Heart right ventricle (tissue), 16 donors: ENCODE data around the gene GPHA2. TPM values are rescaled to one million over a fixed set of nuclear protein-coding genes. Genes with fewer than 3 reads are reported as not detected.

Experiments used
- ATAC-seq, 8 donors: fragments of 200-7000 bp; cut with Tn5 transposase; one replicate each; pipeline ENCODE4 v1.9.1; 2020; ENCODE audit warnings: mild to moderate bottlenecking in 8 of 8, moderate library complexity in 8 of 8, moderate number of reproducible peaks in 1 of 8
- DNase-seq, 2 donors: peaks; one replicate each; pipeline ENCODE4 v3.0.0-alpha.2; 2020
- H3K27ac ChIP-seq, 10 donors: fragments of 200-600 bp; sonication (generic) in 2 of 10; one replicate each; pipeline versions ENCODE4 v1.5.0 to v1.8.0; 2020 to 2022; ENCODE audit warnings: mild to moderate bottlenecking in 3 of 10
- H3K27me3 ChIP-seq, 7 donors: fragments of 200-600 bp; one replicate each; pipeline ENCODE4 v1.8.0; 2021 to 2022; ENCODE audit warnings: mild to moderate bottlenecking in 2 of 7
- H3K36me3 ChIP-seq, 9 donors: fragments of 200-600 bp; sonication (generic) in 1 of 9; one replicate each; pipeline versions ENCODE4 v1.5.0 to v1.8.0; 2020 to 2022; ENCODE audit warnings: mild to moderate bottlenecking in 2 of 9
- H3K4me1 ChIP-seq, 9 donors: fragments of 200-600 bp; sonication (generic) in 1 of 9; one replicate each; pipeline versions ENCODE4 v1.5.0 to v1.8.0; 2020 to 2022; ENCODE audit warnings: mild to moderate bottlenecking in 4 of 9
- H3K4me3 ChIP-seq, 10 donors: fragments of 200-600 bp; sonication (generic) in 2 of 10; one replicate each; pipeline versions ENCODE4 v1.5.0 to v1.8.0; 2020 to 2022; ENCODE audit warnings: mild to moderate bottlenecking in 7 of 10, moderate library complexity in 2 of 10
- H3K9me3 ChIP-seq, 11 donors: fragments of 200-600 bp in 10 of 11; sonication (generic) in 2 of 11; one replicate each; pipeline versions ENCODE4 v1.5.0 to v1.8.0; 2013 to 2022; ENCODE audit warnings: mild to moderate bottlenecking in 2 of 11, control low read depth in 1 of 11, moderate library complexity in 1 of 11
- WGBS, 2 donors: extraction: QIAGEN DNeasy Blood & Tissue Kit; methylation state at CpG; one replicate each; pipeline ENCODE4 v1.1.7; 2013; ENCODE audit warnings: inconsistent platforms in 1 of 2; 5-methylcytosine and 5-hydroxymethylcytosine counted together
- intact Hi-C, 10 donors: fragments of 100-400 bp; cut with DNase I; formaldehyde crosslinking; loops; one replicate each; pipeline versions ENCODE4 v1.11.1 to v1.14.2; 2022
- polyA plus RNA-seq, 2 donors: library from polyadenylated mRNA; stranded (reverse); fragments of 200-250 nt; gene quantifications; one replicate each; pipeline ENCODE4 v1.2.3, GENCODE V29; 2013
- total RNA-seq, 10 donors: library from RNA; stranded (reverse); fragmentation: NEBNext Ultra II Directional in 3 of 10; extraction: Animal tissue kit (Norgen Biotek cat#: 25700) in 3 of 10; gene quantifications; one replicate each; pipeline versions ENCODE4 v1.2.1 to v1.2.4, GENCODE V29; 2021 to 2023
- TF ChIP-seq, protein P1 (sequence below), 9 donors: fragments of 200-600 bp; sonication (generic) in 2 of 9; IDR thresholded peaks; one replicate each; pipeline versions ENCODE4 v1.5.0 to v1.8.0; 2021 to 2022; ENCODE audit warnings: antibody characterized with exemption in 9 of 9, mild to moderate bottlenecking in 5 of 9, moderate library complexity in 1 of 9
- donor health status: Arrhythmogenic right ventricular cardiomyopathy.
- donor health status: ischemic (EF 13 %, LVEDD 7.1; RV severe dilation, severe dysfunction).
- donor health status: healthy with polysubstance abuse.
- donor health status: DM: no; HTN: yes; CAD: no.
- donor health status: DM: no; HTN: no; CAD: no.
- donor health status: ischemic (EF 25% LVEDD 6.9; RV normal size, moderate dysfunction).
- donor health status: ischemic (EF 25% LVEDD 5.7; RV mildly dilated, moderate dysfunction).
- donor health status: healthy.
- donor health status: DM: yes; HTN: yes; CAD: no.
- donor health status: Ischemic cardiomyopathy.
- donor health status: ischemic (EF 35%, LVEDD 5.7; RV mildly dilated, moderate dysfunction).
- donor health status: nonischemic (EF 11% LVEDD 7.7; RV severe dilation, severe dysfunction).
- donor health status: DM: yes; HTN: yes; CAD: no.
- donor health status: PGD.
- donor health status: ischemic (EF 29% LVEDD 5.4; RV normal size, mild dysfunction).
- donor health status: nonischemic (EF 23%, LVEDD 6.1; RV moderate dilation, normal function).

The GPHA2 gene
- total and polyA plus RNA-seq, 12 donors, result not detected

DNA sequence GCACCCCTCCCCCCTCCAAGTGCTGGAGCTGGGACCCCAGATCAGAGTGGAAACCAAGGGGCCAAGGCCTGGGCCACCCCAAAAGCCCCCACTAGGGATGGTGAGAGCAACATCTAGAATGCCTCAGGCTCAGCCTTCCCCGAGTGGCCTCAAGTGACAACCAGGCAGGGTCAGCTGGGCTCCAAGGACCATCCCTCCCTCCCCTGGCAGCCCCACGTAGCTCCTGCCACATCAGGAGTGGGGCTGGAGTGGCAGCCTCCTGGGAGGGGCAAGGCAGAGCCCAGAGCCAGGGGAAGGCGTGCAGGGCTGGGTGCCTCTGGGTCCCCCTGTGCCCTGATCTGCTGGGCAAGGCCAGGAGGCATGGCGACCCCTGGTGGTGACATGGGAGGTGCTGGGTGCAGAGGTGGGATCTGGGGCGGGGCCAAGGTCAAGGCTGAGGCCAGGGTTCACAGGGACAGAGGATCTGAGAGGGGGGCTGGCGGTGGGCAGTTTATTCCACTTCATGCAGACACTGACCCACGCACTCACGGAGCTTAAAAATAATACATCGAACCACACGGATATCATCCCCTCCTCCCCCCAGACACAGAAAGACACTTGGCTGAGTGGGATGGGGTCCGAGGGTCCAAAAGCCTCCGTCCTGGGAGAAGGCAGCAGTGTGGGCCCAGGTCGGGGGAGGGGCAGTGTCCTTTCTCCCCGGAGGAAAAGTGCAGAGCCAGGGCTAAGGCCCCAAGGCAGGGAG is 41.5 kb downstream of the GPHA2 start:
- intact Hi-C loops, result loop anchor here in 9 of 10 donors (1.0 to 10.0 kb wide), 4 partner anchors 47 to 109 kb away; no protein-coding TSS in a partner anchor
- Histone ChIP-seq H3K4me1 (peaks cover 10 to 40% (median 26%) of the 10 kb centered on the region in 9 donors), H3K27me3 (no peaks in the 10 kb centered on the region), H3K36me3 (peaks cover 0 to 49% (median 18%) of the 10 kb centered on the region in 9 donors), H3K4me3 (no peak overlapping the region), H3K9me3 (no peaks in the 10 kb centered on the region), H3K27ac (peak overlapping the region in 7 of 10 donors; percentile 3 to 77 (median 68))
- peak; percentile 88 to 92 for DNase-seq
- ATAC-seq, result peak; percentile 81 to 89 (median 86)
- WGBS, 2 donors, result 31 to 32% methylated on average over 14 of the region's 14 CpGs
- TF ChIP-seq, protein P1, sequence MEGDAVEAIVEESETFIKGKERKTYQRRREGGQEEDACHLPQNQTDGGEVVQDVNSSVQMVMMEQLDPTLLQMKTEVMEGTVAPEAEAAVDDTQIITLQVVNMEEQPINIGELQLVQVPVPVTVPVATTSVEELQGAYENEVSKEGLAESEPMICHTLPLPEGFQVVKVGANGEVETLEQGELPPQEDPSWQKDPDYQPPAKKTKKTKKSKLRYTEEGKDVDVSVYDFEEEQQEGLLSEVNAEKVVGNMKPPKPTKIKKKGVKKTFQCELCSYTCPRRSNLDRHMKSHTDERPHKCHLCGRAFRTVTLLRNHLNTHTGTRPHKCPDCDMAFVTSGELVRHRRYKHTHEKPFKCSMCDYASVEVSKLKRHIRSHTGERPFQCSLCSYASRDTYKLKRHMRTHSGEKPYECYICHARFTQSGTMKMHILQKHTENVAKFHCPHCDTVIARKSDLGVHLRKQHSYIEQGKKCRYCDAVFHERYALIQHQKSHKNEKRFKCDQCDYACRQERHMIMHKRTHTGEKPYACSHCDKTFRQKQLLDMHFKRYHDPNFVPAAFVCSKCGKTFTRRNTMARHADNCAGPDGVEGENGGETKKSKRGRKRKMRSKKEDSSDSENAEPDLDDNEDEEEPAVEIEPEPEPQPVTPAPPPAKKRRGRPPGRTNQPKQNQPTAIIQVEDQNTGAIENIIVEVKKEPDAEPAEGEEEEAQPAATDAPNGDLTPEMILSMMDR (IDR thresholded peaks at IDR 0.05), result peak; percentile 81 to 97 (median 91)

DNA sequence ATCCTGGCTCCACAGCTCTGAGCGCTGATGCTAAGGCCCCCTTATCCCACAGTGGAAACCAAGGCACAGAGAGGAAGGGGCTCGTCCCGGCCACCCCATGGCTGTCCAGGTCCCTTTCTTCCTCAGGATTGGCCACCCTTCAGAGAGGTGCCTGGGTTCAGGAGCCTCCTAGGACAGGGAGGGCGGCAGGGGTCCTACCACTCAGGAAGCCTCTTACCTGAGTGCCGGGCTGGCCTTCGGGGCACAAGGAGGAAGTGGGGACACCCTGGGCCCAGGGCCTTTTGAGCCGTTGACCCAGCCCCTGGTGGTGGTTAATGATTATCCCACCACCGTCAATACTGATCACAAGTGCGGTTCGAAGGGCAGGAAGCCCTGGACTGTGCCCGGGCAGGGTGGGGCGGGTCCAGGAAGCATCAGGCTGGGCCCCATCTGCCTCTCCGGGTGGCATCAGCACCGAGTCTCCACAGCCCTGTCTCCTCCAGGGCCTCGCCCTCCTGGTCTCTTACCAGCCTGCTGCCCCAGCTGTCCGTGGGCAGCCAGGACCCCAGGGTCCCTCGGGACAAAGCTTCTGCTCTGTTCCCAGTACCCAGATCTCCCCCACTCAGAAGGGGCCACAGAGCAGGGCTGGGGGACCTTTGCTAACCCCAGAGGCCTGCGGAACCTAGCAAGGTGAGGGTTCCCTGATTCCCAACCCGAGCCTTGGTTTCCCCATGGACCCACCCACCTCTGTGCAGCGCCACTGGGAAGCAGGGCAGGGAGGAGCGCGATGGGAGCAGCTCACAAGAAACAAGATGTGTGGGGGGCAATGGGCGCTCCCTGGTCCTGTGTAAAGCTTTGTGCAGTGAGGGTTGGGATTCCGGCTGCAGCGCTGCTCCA is 42.3 kb downstream of the GPHA2 start:
- 77 to 83% methylated on average over 25 of the region's 25 CpGs for WGBS, 2 donors
- Histone ChIP-seq H3K27me3 (no peaks in the 10 kb centered on the region), H3K36me3 (peaks cover 0 to 41% (median 10%) of the 10 kb centered on the region in 9 donors), H3K27ac (peak overlapping the region; percentile 18 to 77 (median 52)), H3K4me1 (peaks cover 10 to 47% (median 30%) of the 10 kb centered on the region in 9 donors), H3K4me3 (no peak overlapping the region), H3K9me3 (no peaks in the 10 kb centered on the region)
- intact Hi-C loops, result loop anchor here in 9 of 10 donors (1.0 to 10.0 kb wide), 4 partner anchors 46 to 109 kb away; no protein-coding TSS in a partner anchor
- TF ChIP-seq, protein P1 (IDR thresholded peaks at IDR 0.05), result no peak
- no peak for DNase-seq
- ATAC-seq, result peak in 4 of 8 donors; percentile 1 to 16 (median 4)

DNA sequence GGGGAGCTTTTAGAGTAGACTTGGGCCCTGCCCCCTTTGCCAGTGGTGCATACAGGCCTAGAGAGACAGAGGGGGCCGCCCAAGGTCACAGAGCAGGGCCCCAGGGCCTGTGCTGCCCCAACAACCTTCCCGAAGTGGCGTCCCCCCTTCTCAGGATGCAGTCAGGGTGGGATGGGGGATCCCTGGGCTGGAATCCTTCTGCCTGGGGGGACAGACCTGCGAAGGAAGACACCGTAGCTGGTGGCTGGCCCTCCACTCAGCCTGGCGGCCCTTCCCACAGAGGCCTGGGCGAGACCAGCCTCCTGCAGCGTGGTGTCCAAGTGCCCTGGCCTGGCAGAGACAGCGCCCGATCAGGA is 42.9 kb downstream of the GPHA2 start:
- TF ChIP-seq, protein P1 (IDR thresholded peaks at IDR 0.05), result no peak
- H3K27ac ChIP-seq, result peak overlapping the region in 9 of 10 donors; percentile 30 to 77 (median 64)
- peaks cover 0 to 35% (median 5%) of the 10 kb centered on the region in 9 donors for H3K36me3 ChIP-seq
- no peak overlapping the region for H3K4me3 ChIP-seq
- H3K27me3 ChIP-seq, result no peaks in the 10 kb centered on the region
- H3K4me1 ChIP-seq, result peaks cover 12 to 53% (median 36%) of the 10 kb centered on the region in 9 donors
- no peak for ATAC-seq
- intact Hi-C loops, result loop anchor here in 5 of 10 donors (1.0 to 10.0 kb wide), 3 partner anchors 45 to 108 kb away; no protein-coding TSS in a partner anchor
- no peak for DNase-seq
- WGBS, 2 donors, result 85 to 87% methylated on average over 10 of the region's 10 CpGs
- no peaks in the 10 kb centered on the region for H3K9me3 ChIP-seq

- TF ChIP-seq, protein P1 (IDR thresholded peaks at IDR 0.05), result no peak
- intact Hi-C loops, result loop anchor here in 5 of 10 donors (1.0 to 10.0 kb wide), 3 partner anchors 44 to 108 kb away; no protein-coding TSS in a partner anchor
- peaks cover 15 to 57% (median 40%) of the 10 kb centered on the region in 9 donors for H3K4me1 ChIP-seq
- H3K9me3 ChIP-seq, result no peaks in the 10 kb centered on the region
- H3K36me3 ChIP-seq, result peaks cover 0 to 31% (median 3%) of the 10 kb centered on the region in 9 donors
- H3K27ac ChIP-seq, result peak overlapping the region in 8 of 10 donors; percentile 34 to 77 (median 66)
- DNase-seq, result peak in 1 of 2 donors; percentile 62
- WGBS, 2 donors, result 52 to 66% methylated on average over 11 of the region's 11 CpGs
- H3K4me3 ChIP-seq, result no peak overlapping the region
- peak in 2 of 8 donors; percentile 2 to 10 for ATAC-seq
- H3K27me3 ChIP-seq, result no peaks in the 10 kb centered on the region
These were observed 43.3 kb downstream of the GPHA2 start for GRCh38 chr11:64892411-64892831.
